GM18508 (cell line): ENCODE measurements around the gene DENND1A.

Experiments
- ATAC-seq: cut with Tn5 transposase; IDR thresholded peaks from one replicate; pipeline ENCODE4 v1.9.1; 2021; ENCODE audit warnings: moderate number of reproducible peaks; ENCODE audit not compliant: insufficient read depth, unreplicated experiment

Gene DENND1A

DNA sequence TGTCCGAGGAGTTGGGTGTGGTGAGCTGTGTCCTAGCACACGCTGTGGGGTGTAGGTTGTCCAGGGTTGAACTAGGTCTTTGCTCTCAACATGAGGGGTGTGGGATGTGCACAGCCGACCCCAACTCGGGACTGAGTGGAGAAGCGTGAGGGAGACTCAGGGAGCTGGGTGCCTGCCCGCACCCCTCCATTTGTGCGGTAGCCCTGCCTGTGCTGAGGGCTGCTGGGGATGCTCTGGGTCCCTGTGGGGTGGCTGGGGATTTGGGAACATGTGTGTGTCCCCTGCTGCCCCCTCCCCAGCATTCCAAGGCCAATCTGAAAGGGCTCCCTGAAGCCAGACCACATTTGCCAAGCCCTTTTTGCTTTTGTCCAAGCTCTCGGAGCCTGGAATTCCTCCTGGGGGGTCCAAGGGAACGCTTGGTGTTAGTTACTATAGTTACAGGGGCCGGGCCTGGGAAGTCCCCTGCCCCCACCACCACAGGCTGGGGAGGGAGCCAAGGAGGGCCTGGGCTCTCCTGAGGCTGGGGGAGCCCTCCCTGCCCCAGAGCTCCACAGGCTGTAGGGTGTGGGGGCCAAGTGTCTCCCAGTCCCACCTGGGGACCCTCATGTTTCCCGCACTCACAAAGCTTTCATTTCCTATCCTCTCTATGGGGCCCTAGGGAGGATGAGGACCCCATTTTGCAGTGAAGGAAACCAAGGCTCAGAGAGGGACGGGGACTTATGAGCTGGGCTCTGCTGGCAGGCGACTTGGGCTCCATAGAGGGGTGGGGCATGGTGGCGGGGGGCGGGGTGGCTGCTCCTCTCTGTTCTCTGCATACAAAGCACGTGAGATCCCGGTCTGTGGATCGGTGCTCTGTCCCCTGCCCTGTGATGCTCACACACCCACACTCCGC, 572.8 kb downstream of the DENND1A start:
- ATAC-seq = no peak

DNA sequence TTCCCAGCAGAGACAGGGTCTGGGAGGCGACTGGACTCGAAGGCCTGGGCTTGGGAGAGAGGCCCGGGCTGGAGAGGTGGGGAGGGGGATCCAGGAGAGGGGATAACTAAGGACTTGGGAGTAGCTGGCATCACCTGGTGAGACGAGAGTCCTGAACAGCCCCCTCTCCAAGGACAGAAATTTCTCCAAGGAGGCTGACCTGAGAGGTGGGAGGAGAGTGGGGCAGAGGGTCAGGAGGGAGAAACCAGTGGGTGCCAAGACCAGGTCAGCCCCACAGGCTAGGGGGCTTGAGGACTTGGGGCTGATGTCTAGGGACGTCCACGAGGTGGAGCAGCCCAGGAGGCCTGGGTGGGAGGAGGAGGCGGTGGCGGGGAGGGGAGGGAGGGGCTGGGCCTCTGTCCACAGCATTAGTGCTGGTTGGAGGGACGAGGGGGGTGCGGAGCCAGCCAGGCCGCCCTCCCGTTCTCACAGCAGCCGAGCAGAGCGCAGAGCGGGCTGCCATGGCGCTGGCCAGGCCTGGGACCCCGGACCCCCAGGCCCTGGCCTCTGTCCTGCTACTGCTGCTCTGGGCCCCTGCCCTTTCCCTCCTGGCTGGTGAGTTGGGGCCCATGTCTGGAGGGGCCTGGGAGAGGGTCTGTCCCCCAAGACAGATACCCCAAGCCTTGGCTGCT, 574.0 kb downstream of the DENND1A start, which contains the start of gene CRB2:
Gene CRB2 (plus strand): TSS at position 437 of the 671 bp plus-strand sequence. CDS start 64 bp downstream, at position 501.
- no peak for ATAC-seq

DNA sequence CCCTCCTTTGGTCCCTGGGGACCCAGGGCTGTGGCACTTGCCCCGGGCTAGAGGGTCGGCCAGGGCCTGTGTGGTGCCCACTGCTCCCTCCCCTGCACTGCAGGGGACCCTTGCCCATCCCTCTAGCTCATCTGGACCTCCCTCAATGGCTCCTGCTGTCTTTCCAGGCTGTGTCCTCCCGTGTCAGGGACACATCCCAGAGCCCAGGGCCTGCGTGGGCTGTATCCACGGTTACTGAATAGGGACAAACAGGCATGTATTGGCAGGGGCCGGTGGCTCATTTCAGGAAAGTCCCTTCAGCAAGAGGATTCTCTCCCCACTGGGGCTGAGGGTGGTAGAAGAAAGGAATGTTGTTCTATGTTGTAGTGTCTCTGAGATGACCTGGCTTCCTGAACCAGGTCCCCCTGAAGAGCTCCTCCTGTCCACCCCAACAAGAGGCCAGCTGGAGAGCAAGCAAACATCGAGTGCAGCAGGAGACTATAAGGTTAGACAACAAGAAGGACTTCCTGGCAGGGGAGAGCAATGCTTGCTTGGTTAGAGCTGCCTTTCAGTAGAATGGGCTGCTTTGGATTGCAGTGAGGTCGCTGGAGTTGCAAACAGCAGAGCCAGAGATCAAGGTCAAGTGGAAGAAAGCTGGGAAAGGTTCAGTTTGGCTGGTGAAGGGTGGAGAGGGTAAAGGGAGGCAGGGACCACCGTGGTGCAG, 575.0 kb downstream of the DENND1A start:
- no peak for ATAC-seq

DNA sequence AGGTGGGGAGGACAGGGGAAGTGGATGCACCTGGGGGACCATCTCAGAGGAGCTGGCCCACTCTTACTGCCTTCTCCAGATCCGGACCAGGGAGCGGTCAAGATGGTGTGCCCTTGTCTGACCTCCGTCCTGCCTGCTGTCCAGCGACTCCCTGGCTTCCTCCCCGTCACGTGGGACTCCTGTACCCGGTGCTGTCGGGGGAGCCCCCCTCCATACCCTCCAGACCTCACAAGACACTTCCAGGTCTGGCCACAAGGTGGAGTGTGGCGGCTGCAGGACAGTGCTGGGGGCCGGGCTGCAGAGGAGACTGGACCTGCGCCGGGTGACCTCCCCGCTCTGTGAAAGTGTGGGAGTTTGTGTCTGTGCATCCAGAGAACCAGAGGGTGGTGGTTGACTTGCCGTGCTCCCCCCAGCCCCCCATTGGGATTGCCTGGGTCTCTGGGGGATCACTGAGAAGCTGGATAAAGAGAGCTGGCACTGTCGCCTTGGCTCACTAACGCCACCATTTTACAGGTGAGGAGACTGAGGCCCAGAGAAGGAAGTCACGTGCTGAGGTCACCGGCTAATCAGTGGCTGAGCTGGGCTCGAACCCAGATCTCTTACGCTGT, 575.8 kb downstream of the DENND1A start:
- no peak for ATAC-seq

DNA sequence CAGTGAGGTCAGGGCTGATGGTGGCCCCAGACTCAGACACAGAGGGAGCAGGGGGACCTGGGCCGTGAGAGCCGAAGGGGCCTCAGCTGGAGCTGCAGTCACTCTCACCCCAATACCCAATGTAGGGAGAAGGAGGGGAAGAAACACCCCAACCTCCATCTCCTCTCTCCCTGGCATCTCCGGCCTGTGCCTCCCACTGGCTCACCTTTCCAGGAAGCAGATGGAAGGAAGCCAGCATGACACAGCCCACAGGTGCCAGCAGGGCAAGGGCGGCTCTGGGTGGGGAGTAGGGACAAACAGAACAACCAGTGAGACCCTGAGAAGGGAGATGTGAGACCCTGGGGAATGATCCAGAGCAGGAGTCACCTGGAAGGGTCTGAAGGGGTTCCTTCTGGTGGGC, 576.9 kb downstream of the DENND1A start:
- no peak for ATAC-seq

DNA sequence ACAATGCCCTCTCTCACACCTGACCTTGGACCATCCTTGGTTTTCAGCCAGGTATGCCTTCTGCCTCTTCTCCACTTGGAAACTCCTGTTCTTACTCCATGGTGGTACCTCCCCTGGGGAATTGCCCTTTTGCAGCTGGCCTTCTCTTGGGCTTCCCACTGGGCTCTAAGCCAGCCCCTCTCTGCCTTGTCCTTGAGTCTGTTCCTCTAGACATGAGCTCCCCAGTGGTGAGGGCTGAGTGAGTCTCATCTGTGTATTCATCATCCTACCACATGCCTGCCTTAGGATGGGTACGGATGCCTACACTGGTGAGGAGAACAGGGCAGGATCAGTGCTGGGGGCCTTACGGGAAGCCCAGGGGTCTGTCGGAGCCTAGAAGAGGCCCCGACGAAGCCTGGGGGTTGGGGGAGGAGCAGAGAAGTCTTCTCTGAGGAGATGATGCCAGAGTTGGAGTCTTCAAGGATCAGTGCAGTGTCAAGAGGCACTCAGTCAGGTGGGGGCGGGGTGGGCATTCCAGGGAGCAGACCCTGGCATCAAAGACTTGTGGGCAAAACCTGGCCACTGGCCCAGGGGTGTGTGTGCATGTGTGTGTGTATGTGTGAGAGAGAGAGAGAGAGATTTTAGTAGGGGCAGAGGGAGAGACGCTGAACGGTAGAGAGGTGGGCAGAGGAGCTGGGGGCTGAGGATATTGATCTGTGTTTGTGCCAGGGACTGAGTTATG, 579.2 kb downstream of the DENND1A start:
- ATAC-seq = no peak

DNA sequence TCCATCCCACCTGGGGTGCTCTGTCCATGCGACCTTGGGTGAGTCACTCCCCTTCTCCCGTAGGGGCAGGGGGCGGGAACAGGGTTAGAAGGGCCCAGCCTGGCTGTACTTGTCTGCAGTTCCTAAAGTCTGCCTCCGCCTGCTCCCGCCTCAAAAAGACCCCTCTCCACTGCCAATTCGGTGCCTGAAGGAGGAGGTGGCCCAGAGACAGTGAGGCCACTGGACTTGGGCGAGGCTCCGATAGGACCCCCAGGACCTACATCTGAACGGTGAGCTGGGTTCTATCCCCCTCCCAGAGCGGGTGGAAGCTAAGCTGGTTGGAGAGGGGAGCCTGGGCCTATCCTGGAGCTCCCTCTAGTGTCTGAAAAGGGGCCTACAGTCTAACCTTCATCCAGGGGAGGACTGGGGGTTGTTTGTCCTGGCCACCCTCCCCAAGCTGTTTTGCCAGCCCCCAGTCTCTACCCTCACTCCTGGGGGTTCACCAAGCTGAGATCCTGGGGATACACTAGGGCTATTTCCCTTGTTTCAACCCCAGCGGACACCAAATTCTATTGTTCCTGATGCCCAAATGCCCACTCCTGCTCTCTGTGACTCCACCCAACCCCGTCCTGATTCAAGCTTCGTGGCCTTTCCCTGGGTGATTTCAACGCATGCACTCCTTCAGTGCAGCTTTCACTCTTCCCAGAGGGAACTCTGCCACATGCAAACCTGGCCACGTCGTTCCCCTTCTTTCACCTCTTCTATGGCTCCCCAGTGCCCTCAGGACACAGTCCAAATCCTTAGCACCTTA, 580.0 kb downstream of the DENND1A start:
- no peak for ATAC-seq

DNA sequence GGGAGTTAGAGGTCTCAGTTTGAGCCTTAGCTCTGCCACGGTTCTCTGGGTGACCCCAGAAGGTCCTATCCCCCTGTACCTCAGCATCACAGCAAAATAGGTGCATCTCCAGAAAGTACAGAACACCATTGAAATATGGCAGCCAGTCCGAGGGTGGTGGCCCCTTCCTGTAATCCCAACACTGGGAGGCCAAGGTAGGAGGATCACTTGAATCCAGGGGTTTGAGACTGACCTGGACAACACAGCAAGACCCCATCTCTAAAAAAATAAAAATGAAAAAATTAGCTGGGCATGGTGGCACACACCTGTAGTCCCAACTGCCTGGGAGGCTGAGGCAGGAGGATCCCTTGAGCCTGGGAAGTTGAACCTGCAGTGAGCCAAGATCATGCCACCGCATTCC, 580.9 kb downstream of the DENND1A start:
- no peak for ATAC-seq

DNA sequence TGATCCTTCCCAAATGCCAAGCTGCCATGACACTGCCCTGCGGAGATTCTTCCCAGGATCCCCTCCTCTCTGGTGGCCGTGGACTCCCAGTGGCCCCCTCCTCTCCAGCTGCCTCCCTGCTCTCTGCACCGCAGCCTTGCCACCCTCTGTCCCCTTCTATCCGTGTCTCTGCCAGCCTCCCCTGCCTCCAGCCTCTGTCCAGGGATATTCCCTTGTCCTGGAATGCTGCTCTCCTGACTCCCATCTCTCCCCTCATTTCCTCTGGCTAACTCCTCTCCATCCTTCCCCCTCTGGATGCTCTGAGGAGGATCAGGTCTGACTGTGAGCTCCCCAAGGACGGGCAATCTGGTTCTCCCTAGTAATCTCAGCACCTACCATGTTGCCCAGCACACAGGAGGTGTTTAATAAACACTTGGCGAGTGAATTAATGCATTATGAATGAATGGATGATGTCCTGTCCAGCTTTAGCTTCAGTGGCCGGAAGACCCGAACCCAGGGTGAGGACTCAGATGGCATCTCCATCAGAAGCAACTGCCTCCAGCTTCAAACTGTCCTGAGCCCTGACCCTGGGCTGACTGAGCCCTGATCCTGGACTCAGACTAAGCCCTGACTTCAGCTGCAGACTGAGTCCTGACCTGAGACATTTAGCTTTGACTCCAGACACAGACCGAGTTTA, 581.5 kb downstream of the DENND1A start:
- ATAC-seq = no peak

DNA sequence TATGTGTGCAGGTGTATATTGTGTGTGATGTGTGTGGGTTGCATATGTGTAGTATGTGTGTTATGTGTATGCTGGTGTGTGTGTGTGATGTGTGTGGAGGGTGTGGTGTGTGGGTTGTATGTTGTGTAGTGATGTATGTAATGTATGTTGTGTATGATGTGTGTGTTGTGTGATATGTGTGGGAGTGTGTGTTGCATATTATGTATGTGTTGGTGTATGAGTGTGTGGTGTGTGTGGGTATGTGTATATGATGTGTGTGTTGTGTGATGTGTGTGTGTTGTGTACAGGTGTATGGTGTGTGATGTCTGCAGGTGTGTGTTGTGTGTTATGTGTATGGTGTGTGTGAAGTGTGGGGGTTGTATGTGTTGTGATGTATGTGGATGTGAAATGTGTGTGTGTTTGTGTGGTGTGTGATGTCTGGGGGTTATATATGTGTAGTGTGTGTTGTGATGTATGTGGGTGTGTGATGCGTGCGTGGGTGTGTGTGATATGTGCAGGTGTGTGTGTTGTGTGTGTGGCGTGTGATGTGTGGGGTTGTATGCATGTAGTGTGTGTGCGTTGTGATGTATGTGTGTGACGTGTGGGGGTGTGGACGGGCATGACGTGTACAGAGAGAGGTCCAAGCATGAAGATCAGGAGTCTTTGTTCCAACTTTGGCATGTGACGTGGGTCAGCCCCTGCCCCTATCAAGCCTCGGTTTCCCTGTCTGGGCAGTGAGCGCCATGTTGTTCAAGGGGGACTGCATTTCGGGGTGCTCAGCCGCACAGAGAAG, 582.5 kb downstream of the DENND1A start:
- no peak for ATAC-seq

DNA sequence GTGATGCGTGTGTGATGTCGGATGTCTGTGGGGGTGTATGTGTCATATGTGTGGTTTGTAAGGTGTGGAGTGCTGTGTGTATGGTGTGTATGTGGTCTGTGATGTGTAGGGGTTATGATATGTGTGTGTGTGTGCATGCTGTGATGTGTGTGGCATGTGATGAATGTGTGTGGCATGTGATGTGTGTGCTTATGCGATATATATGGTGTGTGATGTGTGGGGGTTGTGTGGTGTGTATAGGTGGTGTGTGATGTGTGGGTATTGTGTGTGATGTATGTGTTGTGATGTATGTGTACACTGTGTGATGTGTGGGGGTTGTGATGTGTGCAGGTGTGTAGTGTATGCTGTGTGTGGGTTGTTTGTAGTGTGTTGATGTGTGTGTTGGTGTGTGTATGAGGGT, 583.1 kb downstream of the DENND1A start:
- no peak for ATAC-seq

DNA sequence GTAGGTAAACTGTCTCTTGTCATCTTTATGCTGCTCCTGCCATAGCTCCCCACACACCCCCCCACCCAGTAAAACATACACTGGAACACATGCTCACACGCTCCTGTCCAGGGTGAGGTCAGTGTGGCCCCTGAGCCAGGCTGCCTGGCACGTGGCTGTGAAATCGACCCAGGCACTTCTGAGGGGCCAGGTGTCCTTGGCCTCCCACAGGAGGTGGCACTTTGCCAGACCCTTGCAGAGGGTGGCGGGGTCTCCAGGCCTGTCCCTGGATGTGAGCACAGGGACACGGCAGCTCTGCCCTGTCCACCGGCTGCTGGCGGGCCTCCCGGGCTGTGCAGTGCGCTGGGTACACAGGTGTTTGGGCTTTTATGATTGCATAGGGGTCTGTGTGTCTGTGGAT, 583.9 kb downstream of the DENND1A start:
- ATAC-seq = no peak

DNA sequence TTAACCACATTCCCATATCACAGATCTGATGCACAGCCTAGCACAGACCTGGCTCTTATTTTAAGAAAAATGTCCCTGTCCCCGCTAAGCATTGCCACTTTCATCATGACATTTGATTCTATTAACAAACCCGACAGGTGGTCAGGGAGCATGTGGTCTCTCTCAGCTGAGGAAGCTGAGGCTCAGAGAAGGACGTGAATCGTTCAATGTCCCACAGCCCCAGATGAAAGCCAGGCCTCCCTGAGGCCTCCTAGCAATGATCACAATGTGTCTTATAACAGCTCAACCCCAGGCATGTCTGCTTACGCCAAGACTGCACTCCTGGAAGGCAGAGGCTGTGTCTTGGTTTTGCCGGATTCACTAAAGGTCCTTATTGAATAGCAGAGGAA, 584.4 kb downstream of the DENND1A start:
- no peak for ATAC-seq

DNA sequence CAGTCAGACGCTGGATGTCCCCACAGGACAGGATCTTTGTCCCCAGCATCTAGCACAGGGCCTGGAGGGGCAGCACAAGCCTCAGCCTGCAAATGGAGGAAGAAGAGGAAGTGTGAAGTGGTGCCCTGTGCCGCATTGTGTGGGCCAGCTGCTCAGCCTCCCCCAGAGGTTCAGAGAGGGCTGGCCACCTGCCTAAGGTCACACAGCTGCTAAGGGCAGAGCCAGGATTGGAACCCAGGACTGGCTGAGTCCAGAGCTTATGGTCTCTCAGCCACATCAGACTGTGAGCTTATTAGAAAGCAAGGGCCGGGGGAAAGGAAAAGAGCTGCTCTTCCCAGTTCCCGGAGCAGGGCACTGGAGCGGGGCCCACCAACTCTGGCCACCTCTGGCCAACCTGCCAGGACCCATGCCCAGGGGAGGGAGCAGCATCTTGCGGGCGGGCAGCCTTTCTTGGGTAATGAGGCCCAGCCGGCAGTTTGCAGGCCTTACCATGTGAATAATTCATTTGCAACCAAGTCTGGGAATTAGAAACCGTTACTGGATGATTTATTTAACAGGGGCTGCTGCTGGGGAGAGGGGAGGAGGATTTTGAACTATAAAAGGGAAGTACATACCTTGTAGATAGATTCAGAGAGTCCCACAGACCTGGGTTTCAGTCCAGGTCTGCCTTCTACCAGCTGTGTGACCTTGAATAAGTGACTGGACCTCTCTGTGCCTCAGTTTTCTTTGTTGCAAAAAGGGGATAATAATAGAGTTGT, 585.6 kb downstream of the DENND1A start:
- no peak for ATAC-seq

DNA sequence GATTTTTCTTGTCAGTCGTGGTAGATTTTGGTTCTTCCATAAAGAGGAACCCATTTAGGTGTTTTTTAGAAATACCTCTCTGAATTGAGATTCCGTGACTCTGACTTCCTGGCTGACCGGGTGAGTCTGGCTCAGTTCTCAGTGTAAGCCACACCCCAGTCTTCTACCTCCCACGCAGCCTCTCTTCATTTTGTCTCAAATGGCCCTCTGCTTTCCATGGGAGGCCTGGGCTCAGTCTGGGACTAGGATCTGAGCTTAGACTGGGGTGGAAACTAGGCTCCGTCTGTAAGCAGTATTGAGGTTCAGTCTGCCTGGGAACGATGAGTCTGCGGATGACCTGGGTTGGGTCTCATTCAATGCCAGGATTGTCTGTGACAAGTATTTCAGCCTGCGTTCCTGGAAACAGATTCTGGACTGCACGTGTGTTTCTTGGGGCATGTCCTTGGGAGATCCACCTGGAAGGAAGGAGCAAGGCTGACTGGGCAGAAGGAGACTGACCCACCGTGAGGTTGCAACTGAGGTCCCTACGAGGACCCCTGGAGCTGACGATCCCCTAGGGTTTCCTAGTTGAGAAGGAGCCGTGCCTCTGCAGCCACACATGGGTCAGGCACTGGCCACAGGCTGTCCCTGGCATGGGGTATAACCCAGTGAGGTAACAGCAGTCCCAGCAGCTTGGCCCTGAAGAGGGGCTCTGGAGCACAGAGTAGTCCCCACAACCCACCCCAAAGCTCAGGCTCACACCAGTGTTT, 586.3 kb downstream of the DENND1A start:
- no peak for ATAC-seq

DNA sequence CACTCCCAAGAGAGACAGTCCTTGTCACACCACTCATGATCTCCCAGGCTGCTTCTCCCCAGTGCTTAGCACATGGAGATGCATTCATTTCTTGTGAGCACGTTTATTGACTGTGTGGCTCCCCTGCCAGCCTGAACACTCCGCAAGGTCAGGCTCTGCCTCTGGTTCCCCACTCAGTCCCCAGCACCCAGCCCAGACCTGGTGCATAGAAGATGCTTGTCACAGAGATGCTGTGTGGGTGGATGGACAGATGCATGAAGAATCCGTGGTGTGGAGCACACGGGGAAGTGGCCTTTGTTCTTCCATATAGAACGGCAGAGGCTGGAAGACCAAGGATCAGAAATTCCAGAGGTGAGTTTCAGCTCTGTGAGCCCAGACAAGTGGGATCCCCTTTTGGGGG, 587.7 kb downstream of the DENND1A start:
- no peak for ATAC-seq

DNA sequence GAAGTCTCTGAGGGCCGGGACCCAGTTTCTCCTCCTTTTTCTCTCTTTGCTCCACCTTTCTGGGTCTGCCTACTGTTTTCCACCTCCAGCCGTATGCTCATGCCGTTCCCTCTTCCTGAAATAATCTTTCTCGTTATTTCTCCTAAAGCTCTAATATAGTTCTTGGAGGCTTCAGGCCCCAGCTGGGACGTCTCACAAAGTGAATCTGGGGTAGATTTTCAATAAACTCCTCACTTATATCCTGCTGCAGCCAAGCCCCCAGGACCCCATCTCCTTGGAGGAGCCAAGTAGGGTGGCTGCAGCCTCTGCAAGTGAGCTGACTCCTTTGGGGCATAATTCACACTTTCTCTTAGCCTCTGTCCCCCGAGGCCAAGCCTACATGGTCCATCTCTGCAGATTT, 588.1 kb downstream of the DENND1A start:
- no peak for ATAC-seq
